IPS-15b (cell line): ENCODE measurements around the gene PITPNC1.

Experiments used
- H3K27me3 ChIP-seq: one replicate; pipeline ENCODE4 v1.6.1; 2013; ENCODE audit warnings: low read length; ENCODE audit not compliant: control insufficient read depth, insufficient read depth
- H3K36me3 ChIP-seq: one replicate; pipeline ENCODE4 v1.6.1; 2013; ENCODE audit warnings: low read length; ENCODE audit not compliant: control insufficient read depth, insufficient read depth
- H3K4me1 ChIP-seq: one replicate; pipeline ENCODE4 v1.6.1; 2013; ENCODE audit warnings: mild to moderate bottlenecking, low read length; ENCODE audit not compliant: control insufficient read depth, insufficient read depth
- H3K4me3 ChIP-seq: one replicate; pipeline ENCODE4 v1.5.1; 2013; ENCODE audit warnings: low read depth, low read length
- H3K9ac ChIP-seq: one replicate; pipeline ENCODE4 v1.6.1; 2013; ENCODE audit warnings: low read depth, mild to moderate bottlenecking, low read length
- H3K9me3 ChIP-seq: one replicate; pipeline ENCODE4 v1.6.1; 2013; ENCODE audit warnings: mild to moderate bottlenecking, low read length; ENCODE audit not compliant: control insufficient read depth, insufficient read depth

PITPNC1 gene

DNA sequence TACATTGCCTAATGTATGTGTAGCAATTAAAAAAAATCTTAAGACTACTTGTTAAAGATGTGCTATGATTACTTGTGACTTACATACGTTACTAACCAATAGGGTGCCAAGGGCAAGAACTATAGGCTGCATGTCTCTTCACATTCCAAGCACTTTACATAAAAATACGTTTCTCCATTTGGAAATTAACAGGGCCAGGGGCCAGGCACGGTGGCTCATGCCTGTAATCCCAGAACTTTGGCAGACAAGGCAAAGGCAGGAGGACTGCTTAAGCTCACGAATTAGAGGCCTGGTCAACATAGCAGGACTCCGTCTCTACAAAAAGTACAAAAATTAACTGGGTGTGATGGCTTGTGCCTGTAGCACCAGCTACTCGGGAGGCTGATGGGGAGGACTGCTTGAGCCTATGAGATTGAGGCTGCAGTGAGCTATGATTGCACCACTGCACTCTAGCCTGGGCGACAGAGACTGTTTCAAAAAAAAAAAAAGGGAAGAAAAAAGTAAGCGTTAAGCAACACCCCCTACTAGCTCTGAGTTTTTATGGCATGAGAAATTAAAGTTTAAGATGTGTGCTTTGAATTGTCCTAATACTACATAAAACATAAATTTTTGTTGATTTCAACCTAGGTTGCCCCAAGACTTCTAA, 23.0 kb upstream of the PITPNC1 start:
- Histone ChIP-seq H3K4me1 (peaks cover 5% of the 10 kb centered on the region), H3K9ac (no peak overlapping the region), H3K9me3 (no peaks in the 10 kb centered on the region), H3K36me3 (peaks cover 6% of the 10 kb centered on the region), H3K27me3 (no peaks in the 10 kb centered on the region), H3K4me3 (no peak overlapping the region)

DNA sequence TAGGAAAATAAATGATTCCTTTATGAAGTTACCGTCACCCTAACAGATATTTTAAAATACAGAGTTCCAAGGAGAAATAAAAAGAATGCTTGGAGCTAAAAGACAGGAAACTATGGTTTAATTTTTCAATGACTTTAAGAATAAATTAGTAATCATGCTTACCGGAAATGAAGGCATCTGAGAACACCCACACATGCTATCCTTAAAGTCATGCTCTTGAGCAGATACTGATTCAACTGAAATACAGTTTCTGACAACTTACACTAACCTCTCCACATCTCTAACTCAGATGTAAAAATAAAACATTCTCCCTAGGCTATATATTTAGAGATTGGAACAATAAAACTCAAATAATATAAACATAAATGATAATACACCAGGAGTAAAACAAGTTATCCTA, 18.5 kb upstream of the PITPNC1 start:
- no peaks in the 10 kb centered on the region for H3K9me3 ChIP-seq
- H3K36me3 ChIP-seq = peaks cover 4% of the 10 kb centered on the region
- no peak overlapping the region for H3K4me3 ChIP-seq
- H3K4me1 ChIP-seq = peaks cover 3% of the 10 kb centered on the region
- no peaks in the 10 kb centered on the region for H3K27me3 ChIP-seq
- H3K9ac ChIP-seq = no peak overlapping the region

DNA sequence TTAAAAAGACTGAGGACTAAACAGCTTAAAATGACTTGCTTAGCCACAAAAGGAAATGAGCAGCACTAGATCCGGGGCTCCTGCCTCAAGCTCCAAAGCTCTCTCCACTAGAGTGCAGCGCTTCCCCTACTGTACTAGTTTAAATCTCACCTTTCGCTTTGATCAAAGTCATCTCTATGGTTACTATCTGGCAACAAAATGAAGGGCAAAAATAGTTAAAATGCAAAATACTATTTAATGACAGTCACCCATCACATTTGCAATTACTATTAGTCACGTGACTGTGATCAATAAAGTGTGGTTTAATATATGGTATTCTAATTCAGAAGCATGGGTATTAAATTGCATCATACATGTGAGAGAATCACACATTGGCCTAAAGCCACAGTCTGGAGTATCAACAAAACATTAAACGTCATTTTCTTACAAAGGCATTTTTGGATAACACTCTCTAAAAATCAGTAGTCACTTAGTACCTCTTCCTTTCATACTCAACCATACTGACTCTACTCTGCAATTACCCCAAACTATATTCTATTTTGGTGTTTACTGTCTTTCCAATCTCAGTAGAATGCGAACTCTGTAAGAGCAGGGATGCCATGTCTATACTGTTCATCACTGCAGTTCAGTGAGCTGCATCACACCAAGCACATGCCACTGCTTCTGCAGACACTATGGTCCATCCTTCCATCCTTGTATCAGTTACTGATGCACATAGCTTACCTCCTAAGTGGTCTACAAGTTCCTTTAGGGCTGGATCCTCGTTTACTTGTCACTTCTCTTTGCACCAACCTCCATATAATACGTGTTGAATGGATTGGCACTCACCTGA, 16.9 kb upstream of the PITPNC1 start:
- Histone ChIP-seq H3K27me3 (no peaks in the 10 kb centered on the region), H3K36me3 (no peaks in the 10 kb centered on the region), H3K4me3 (no peak overlapping the region), H3K4me1 (peaks cover 8% of the 10 kb centered on the region), H3K9ac (no peak overlapping the region), H3K9me3 (no peaks in the 10 kb centered on the region)

DNA sequence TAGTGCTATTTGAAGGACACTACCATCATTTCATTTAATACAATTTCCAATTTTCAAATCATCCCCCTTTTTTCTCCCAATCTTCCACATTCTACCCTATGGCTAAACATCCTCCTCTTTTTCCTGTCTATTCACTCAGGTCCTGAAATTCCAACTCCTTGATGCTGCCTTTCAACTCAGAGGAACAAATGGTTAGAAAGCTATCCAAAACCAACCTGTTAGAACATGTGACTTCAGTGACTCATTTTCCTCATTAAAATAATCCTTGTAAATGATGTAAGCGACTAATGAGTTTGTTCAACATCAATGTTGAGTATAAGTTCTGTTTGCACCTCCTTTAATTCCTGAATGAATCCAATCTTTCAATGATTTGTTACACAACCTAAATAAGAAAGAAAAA, 16.2 kb upstream of the PITPNC1 start:
- no peaks in the 10 kb centered on the region for H3K9me3 ChIP-seq
- H3K4me1 ChIP-seq = peaks cover 10% of the 10 kb centered on the region
- H3K36me3 ChIP-seq = no peaks in the 10 kb centered on the region
- H3K4me3 ChIP-seq = no peak overlapping the region
- H3K9ac ChIP-seq = no peak overlapping the region
- H3K27me3 ChIP-seq = no peaks in the 10 kb centered on the region

DNA sequence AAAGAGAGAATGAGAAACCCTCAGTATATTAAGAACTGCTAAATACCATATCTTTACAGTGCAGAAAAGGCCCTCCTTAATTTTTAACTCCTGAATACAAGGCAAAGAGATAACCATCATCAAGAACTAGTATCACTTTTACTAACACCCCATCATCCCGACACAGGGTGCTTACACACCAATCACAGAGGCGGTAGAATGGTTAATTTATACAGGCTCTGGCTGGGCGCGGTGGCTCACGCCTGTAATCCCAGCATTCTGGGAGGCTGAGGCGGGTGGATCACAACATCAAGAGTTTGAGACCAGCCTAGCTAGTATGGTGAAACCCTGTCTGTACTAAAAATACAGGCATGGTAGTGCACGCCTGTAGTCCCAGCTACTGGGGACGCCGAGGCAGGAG, 14.9 kb upstream of the PITPNC1 start:
- peaks cover 10% of the 10 kb centered on the region for H3K4me1 ChIP-seq

DNA sequence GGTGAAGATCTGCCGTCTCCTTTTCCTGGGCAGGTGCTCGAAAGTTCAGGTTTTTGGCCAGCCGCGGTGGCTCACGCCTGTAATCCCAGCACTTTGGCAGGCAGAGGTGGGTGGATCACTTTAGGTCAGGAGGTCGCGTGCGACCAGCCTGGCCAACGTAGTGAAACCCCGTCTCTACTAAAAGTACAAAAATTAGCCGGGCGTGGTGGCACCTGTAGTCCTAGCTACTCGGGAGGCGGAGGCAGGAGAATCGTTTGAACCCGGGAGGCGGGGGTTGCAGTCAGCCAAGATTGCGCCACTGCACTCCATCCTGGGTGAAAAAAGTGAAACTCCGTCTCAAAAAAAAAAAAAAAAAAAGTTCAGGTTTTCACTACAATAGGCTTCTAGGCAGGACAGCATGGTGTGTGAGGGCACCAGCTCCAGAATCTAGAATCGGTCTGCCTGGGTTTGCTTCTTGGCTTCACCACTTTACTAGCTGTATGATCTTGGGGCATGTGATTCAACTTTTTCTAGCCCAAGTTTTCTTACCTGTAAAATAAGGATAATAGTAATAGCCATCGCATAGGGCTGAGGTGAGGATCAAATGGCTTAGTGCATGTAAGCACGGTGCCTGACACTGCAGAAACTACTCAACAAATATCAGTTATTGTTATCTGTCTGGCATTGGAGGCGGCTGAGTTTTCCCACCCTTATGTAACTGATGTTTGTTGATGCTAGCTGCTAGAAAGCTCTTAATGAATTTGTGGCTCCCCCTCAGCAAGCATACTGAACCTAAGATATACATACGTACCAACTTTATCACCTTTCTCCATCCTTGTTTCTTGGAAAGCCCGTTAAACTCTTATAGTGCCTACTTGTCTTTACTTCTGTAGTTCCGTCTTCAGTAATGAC, 12.0 kb upstream of the PITPNC1 start:
- no peaks in the 10 kb centered on the region for H3K9me3 ChIP-seq
- H3K9ac ChIP-seq = peak overlapping the region; percentile 93
- no peaks in the 10 kb centered on the region for H3K27me3 ChIP-seq
- H3K36me3 ChIP-seq = no peaks in the 10 kb centered on the region
- peaks cover 10% of the 10 kb centered on the region for H3K4me1 ChIP-seq
- H3K4me3 ChIP-seq = peak overlapping the region; percentile 75

More for the DNA sequence above, 14.9 kb upstream of the PITPNC1 start:
- H3K9me3 ChIP-seq = no peaks in the 10 kb centered on the region
- no peaks in the 10 kb centered on the region for H3K36me3 ChIP-seq
- no peaks in the 10 kb centered on the region for H3K27me3 ChIP-seq
- H3K9ac ChIP-seq = no peak overlapping the region
- H3K4me3 ChIP-seq = no peak overlapping the region

DNA sequence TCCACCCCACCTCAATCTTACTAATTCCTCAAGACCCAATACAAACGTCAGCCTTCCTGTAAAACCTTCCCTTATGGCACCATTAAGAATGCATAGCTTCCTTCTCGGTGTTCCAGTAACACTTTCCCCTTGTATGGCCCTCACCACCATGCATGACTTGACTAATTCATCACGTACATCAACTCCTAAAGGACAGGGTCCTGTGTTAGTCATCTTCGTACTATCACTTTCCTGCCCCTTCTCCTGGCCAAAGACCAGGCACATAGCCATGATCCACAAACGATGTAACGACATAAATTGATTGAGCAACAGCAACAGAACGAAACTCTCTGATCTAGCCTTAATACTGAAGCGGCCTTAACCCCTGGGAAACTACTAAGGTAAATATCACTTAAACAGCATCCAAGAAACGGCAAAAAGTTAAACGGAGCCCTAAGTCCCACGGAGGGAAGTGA, 11.3 kb upstream of the PITPNC1 start:
- no peaks in the 10 kb centered on the region for H3K36me3 ChIP-seq

DNA sequence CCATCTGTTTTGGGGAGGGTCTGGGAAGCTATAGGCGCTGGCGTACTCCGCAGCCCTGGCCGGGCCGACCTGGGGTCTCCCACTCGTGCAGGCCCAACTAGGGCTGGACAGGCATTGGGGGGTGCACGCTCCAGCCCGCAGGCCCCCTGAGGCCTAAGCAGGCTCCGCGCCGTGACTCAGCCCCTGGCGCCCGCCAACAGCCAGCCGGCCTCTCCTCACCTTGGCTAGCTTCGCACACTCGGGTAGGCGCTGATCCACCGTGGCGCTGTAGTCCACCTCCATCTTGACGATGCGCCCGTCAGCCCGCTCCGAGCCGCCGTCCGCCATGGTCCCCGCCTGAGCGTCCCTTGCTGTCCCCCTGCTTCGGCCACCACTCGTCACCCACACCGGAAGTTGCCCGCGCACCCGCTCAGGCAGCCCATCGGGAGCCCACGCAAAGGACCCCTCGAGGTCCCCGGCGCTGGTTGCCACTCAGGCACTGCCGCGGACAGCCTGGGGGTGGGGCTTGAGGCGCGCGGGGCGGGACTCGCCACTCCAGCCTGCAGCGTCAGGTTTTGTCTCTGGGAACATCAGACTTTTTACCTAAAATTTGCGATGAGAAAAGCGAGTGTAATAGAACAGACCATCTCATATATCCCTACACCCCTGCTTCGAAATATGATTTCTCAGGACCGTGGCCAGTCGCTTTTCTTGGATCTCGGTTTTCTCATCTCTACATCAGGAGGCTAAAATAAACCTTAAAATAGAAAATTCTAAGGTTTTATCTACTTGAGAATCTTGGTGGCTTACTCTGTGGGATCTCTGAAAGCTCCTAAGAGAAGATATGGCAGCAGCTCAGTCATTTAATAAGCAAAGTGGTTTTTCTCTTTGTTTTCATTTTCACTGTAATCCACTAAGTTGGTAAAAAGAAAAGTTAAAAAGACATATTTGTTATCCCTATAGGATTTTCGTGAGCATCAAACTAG, 10.6 kb upstream of the PITPNC1 start, which contains the start of gene PSMD12:
Gene PSMD12, minus strand, starts transcription at position 385 of the 965 bp plus-strand sequence. Its CDS starts 58 bp downstream, at position 327.
- peak within 1 kb of the TSS; percentile 93 for H3K9ac ChIP-seq
- H3K36me3 ChIP-seq = no peaks in the 10 kb centered on the region
- H3K27me3 ChIP-seq = no peaks in the 10 kb centered on the region
- no peaks in the 10 kb centered on the region for H3K9me3 ChIP-seq
- peaks cover 10% of the 10 kb centered on the region for H3K4me1 ChIP-seq
- peak within 1 kb of the TSS; percentile 75 for H3K4me3 ChIP-seq

More for the DNA sequence above, 11.3 kb upstream of the PITPNC1 start:
- Histone ChIP-seq H3K9ac (peak overlapping the region; percentile 93), H3K4me1 (peaks cover 10% of the 10 kb centered on the region), H3K27me3 (no peaks in the 10 kb centered on the region), H3K4me3 (peak overlapping the region; percentile 75), H3K9me3 (no peaks in the 10 kb centered on the region)

DNA sequence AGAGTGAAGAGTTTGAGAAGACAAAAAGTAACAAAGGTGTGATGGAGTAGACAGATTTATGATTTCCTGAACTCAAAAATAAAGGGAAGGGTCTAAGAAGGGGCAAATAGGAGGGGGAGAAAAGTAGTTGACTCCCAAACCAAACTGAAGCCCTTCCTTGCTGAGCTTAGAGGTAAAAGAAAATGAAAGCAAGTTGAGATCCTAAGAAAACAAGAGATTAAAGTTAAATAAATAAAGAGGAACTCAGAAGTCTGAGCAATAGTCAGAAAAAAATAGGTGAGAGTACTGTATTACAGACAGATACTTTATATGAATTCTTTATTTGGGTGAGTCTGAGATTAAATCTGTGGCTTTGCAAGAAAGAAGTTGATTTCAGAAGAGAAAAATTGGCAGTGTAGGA, 7.4 kb upstream of the PITPNC1 start:
- H3K9ac ChIP-seq = no peak overlapping the region
- no peaks in the 10 kb centered on the region for H3K36me3 ChIP-seq
- no peaks in the 10 kb centered on the region for H3K27me3 ChIP-seq
- H3K9me3 ChIP-seq = no peaks in the 10 kb centered on the region
- no peak overlapping the region for H3K4me3 ChIP-seq
- H3K4me1 ChIP-seq = peaks cover 4% of the 10 kb centered on the region

DNA sequence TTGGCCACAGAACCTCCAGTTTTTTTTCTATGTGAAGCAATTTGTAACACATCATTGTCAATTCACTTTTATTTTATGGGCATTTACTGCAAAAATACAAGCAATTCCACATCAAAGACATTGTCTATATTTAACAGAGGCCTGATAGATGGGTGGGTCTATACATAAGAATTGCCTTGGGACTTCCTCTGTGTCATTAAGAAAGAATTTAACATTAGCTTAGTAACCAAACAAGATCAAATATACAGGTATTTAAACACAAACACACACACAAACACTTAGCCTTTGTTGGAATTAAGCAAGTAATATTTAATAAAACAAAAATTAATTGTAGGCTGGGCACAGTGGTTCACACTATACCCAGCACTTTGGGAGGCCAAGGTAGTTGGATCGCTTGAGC, 4.3 kb upstream of the PITPNC1 start:
- peaks cover 6% of the 10 kb centered on the region for H3K4me1 ChIP-seq
- no peaks in the 10 kb centered on the region for H3K9me3 ChIP-seq
- no peak overlapping the region for H3K4me3 ChIP-seq
- no peak overlapping the region for H3K9ac ChIP-seq
- H3K27me3 ChIP-seq = peaks cover 5% of the 10 kb centered on the region
- H3K36me3 ChIP-seq = no peaks in the 10 kb centered on the region
